Tibial nerve (tissue), 3 donors: Measurements from ENCODE around the gene EID3.

Source experiments
- CTCF ChIP-seq, 5 experiments: fragments of 200-600 bp in 3 of 5; fragments of 450-650 bp in 2 of 5; sonication (generic) in 3 of 5; IDR thresholded peaks; one replicate each; pipeline ENCODE4 v1.5.1; 2016 to 2019; ENCODE audit warnings: antibody characterized with exemption in 5 of 5, mild to moderate bottlenecking in 3 of 5, moderate library complexity in 2 of 5
- POLR2A ChIP-seq, 2 donors: fragments of 450-650 bp; IDR thresholded peaks; one replicate each; pipeline ENCODE4 v1.6.1; 2017; ENCODE audit warnings: antibody characterized with exemption in 2 of 2, mild to moderate bottlenecking in 2 of 2, moderate library complexity in 2 of 2

DNA sequence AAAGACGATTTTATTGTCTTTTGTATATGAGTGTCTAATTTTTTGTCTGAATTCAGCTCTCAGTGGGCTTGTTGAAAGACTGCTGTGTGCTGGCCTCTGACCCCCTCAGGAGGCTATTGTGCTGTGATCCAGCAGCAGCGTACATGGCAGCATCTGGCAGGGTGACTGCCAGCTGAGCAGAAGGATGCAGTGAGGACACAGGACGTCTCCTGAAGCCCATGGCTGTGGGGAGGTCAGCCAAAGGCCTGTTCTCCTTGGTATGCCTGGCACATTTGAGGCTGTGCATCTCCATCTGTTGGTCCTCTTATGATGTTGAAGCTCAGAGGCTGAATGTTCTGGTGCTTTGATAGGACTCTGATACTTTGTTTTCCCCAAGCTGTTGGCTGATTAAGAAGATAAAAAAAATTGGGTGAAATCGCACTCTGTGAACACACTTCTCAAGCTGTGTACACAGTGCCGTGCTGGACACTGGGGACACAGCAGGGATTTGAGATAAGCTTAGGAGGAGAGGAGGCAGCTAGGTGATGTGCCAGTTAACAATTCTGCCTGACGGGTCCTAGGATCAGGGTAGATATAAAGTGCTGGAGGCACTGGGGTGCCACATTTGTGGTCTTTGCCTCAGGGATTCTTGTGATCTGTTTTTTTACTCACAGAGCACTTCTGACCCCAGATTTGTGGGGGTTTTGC lies 37.5 kb downstream of the EID3 start:
- TF ChIP-seq CTCF (IDR thresholded peaks at IDR 0.05) (no peak), POLR2A (IDR thresholded peaks at IDR 0.05) (no peak)
